HepG2 (cell line): ENCODE data around the gene QPCT. TPM values are rescaled to one million over a fixed set of nuclear protein-coding genes. Genes with fewer than 3 reads are reported as not detected.

Source experiments
- CENPX ChIP-seq: sonication (generic); formaldehyde crosslinking; IDR thresholded peaks from 2 replicates; pipeline ENCODE4 v1.9.0; 2021; ENCODE audit warnings: mild to moderate bottlenecking, missing genetic modification reagents, moderate library complexity
- CTCF ChIP-seq: sonication (generic); formaldehyde crosslinking; IDR thresholded peaks from 2 replicates; pipeline ENCODE4 v1.5.0; 2020; ENCODE audit warnings: mild to moderate bottlenecking, missing genetic modification reagents, moderate library complexity
- ETV5 ChIP-seq: IDR thresholded peaks from 2 replicates; pipeline ENCODE4 v1.6.1; 2018; ENCODE audit warnings: missing biosample characterization, missing genetic modification reagents, inconsistent platforms, borderline replicate concordance
- HNF1B ChIP-seq: sonication (generic); formaldehyde crosslinking; IDR thresholded peaks from 2 replicates; pipeline ENCODE4 v1.5.1; 2020; ENCODE audit warnings: mild to moderate bottlenecking, moderate library complexity, missing genetic modification reagents
- IRF1 ChIP-seq: sonication (generic); formaldehyde crosslinking; IDR thresholded peaks from 2 replicates; pipeline ENCODE4 v1.4.0; 2020; ENCODE audit warnings: low read depth, mild to moderate bottlenecking, missing genetic modification reagents
- MED13 ChIP-seq: sonication (generic); formaldehyde crosslinking; IDR thresholded peaks from 2 replicates; pipeline ENCODE4 v1.5.0; 2020; ENCODE audit warnings: missing genetic modification reagents
- MTA1 ChIP-seq: sonication (generic); formaldehyde crosslinking; IDR thresholded peaks from 2 replicates; pipeline ENCODE4 v1.4.0; 2020; ENCODE audit warnings: missing genetic modification reagents, mild to moderate bottlenecking, borderline replicate concordance
- NR2F2 ChIP-seq: IDR thresholded peaks from 2 replicates; pipeline ENCODE4 v1.6.1; 2012; ENCODE audit warnings: low read depth, inconsistent platforms, borderline replicate concordance
- RORA ChIP-seq: sonication (generic); formaldehyde crosslinking; IDR thresholded peaks from 2 replicates; pipeline ENCODE4 v1.5.0; 2020; ENCODE audit warnings: mild to moderate bottlenecking, missing genetic modification reagents, moderate library complexity
- SAFB2 ChIP-seq: sonication (generic); formaldehyde crosslinking; IDR thresholded peaks from 2 replicates; pipeline ENCODE4 v1.5.1; 2020; ENCODE audit warnings: missing genetic modification reagents, low read depth, mild to moderate bottlenecking, borderline replicate concordance
- SALL2 ChIP-seq: sonication (generic); formaldehyde crosslinking; IDR thresholded peaks from 2 replicates; pipeline ENCODE4 v1.8.1; 2023; ENCODE audit warnings: mild to moderate bottlenecking, missing genetic modification reagents, inconsistent platforms
- SIN3A ChIP-seq: IDR thresholded peaks from 2 replicates; pipeline ENCODE4 v1.6.1; 2011; ENCODE audit warnings: low read depth, mild to moderate bottlenecking, control low read depth, low read length, borderline replicate concordance
- SIN3B ChIP-seq: fragments of 150-350 bp; IDR thresholded peaks from 2 replicates; pipeline ENCODE4 v1.6.1; 2014; ENCODE audit warnings: low read length
- TBP ChIP-seq: sonication (generic); formaldehyde crosslinking; IDR thresholded peaks from 2 replicates; pipeline ENCODE4 v1.5.0; 2020; ENCODE audit warnings: missing genetic modification reagents
- XRCC5 ChIP-seq: fragments of 200-400 bp; formaldehyde crosslinking; optimal IDR thresholded peaks from 2 replicates; pipeline ENCODE3; 2017; ENCODE audit warnings: mild to moderate bottlenecking, low read length
- ZBTB33 ChIP-seq: sonication (generic); formaldehyde crosslinking; IDR thresholded peaks from 2 replicates; pipeline ENCODE4 v1.4.0; 2020; ENCODE audit warnings: missing genetic modification reagents
- ZBTB7A ChIP-seq: sonication (generic); formaldehyde crosslinking; IDR thresholded peaks from 2 replicates; pipeline ENCODE4 v1.8.0; 2022; ENCODE audit warnings: mild to moderate bottlenecking, missing genetic modification reagents
- ZBTB8A ChIP-seq: sonication (generic); formaldehyde crosslinking; IDR thresholded peaks from 2 replicates; pipeline ENCODE4 v1.4.0; 2020; ENCODE audit warnings: mild to moderate bottlenecking, low read depth, missing genetic modification reagents, borderline replicate concordance
- ZFX ChIP-seq: sonication (generic); formaldehyde crosslinking; IDR thresholded peaks from 2 replicates; pipeline ENCODE4 v1.4.0; 2020; ENCODE audit warnings: mild to moderate bottlenecking, low read depth, missing genetic modification reagents, moderate library complexity
- ZNF17 ChIP-seq: sonication (generic); formaldehyde crosslinking; IDR thresholded peaks from 2 replicates; pipeline ENCODE4 v1.5.0; 2020; ENCODE audit warnings: mild to moderate bottlenecking, missing genetic modification reagents
- ZNF3 ChIP-seq: IDR thresholded peaks from 2 replicates; pipeline ENCODE4 v1.7.0; 2017; ENCODE audit warnings: inconsistent platforms
- ZNF451 ChIP-seq: sonication (generic); formaldehyde crosslinking; IDR thresholded peaks from 2 replicates; pipeline ENCODE4 v1.5.0; 2020; ENCODE audit warnings: mild to moderate bottlenecking, missing genetic modification reagents
- ZNF639 ChIP-seq: conservative IDR thresholded peaks from 2 replicates; pipeline ENCODE4 v1.6.1; 2018; ENCODE audit warnings: missing genetic modification reagents
- polyA plus RNA-seq, 8 experiments: library from polyadenylated mRNA; depleted of rRNA in 3 of 8; stranded (reverse) in 7 of 8; unstranded in 1 of 8; fragments of >200 nt; fragmentation: Illumina TruSeq in 4 of 8; extraction: Trizol in 4 of 8; gene quantifications; 2 replicates each; pipeline versions ENCODE4 v1.2.1 to v1.2.3, GENCODE V29; 2011 to 2016; ENCODE audit warnings: low read depth in 4 of 8, missing spikeins in 1 of 8, mixed read lengths in 1 of 8; ENCODE audit not compliant: insufficient read depth in 1 of 8
- total RNA-seq, 5 experiments: library from RNA; depleted of rRNA; stranded (reverse); fragments of >200 nt; fragmentation: Illumina TruSeq; extraction: Trizol; gene quantifications; 2 replicates each; pipeline ENCODE4 v1.2.3, GENCODE V29; 2016; ENCODE audit warnings: low read depth in 1 of 5

Gene QPCT
- total and polyA plus RNA-seq, 2 of the 13 experiments (the other 11 are each of a cell fraction or from before 2014, with no cell fraction given), result 0.77 to 1.2 TPM

- TF ChIP-seq ZNF639 (CRISPR knock-in tag) (no peak), SIN3B (no peak), SALL2 (CRISPR knock-in tag) (no peak), CENPX (CRISPR knock-in tag) (no peak), ZBTB7A (CRISPR knock-in tag) (no peak), ZNF3 (CRISPR knock-in tag) (no peak), NR2F2 (no peak), TBP (no peak), ZBTB8A (CRISPR knock-in tag) (no peak), ZBTB33 (CRISPR knock-in tag) (peak; percentile 25; the same call in 1 of the 2 replicates), ETV5 (0 out of 2 replicates have a peak, but pooled peaks have one; percentile 9), SIN3A (no peak), IRF1 (CRISPR knock-in tag) (no peak), MTA1 (CRISPR knock-in tag) (no peak), SAFB2 (CRISPR knock-in tag) (no peak), ZFX (CRISPR knock-in tag) (no peak), RORA (CRISPR knock-in tag) (no peak), HNF1B (CRISPR knock-in tag) (no peak), ZNF17 (no peak), XRCC5 (peak; percentile 27), ZNF451 (CRISPR knock-in tag) (no peak), CTCF (CRISPR knock-in tag) (no peak), MED13 (no peak)
Measured at GRCh38 chr2:37344453-37345361, at the start of gene QPCT (continued).
